H9 (cell line): Measurements from ENCODE around the gene FGFR3. TPM values are rescaled to one million over a fixed set of nuclear protein-coding genes. Genes with fewer than 3 reads are reported as not detected.

Experiments
- DNase-seq: peaks from one replicate; pipeline ENCODE4 v3.0.0-alpha.2; 2017
- H2AFZ ChIP-seq: one replicate; pipeline ENCODE4 v1.6.1; 2013; ENCODE audit warnings: mild to moderate bottlenecking, low read length, control low read depth, moderate library complexity
- H2AK5ac ChIP-seq: 2 replicates; pipeline ENCODE4 v1.6.1; 2013; ENCODE audit warnings: low read length, control low read depth, mixed read lengths; ENCODE audit not compliant: insufficient read length
- H2BK120ac ChIP-seq: one replicate; pipeline ENCODE4 v1.6.1; 2013; ENCODE audit warnings: low read depth, mild to moderate bottlenecking, low read length, control low read depth, inconsistent platforms; ENCODE audit not compliant: poor library complexity, severe bottlenecking
- H2BK12ac ChIP-seq: 2 replicates; pipeline ENCODE4 v1.6.1; 2013; ENCODE audit warnings: low read length, control low read depth, mixed read lengths, low read depth; ENCODE audit not compliant: insufficient read length
- H2BK15ac ChIP-seq: 2 replicates; pipeline ENCODE4 v1.6.1; 2013; ENCODE audit warnings: low read depth, low read length, control low read depth
- H2BK20ac ChIP-seq: one replicate; pipeline ENCODE4 v1.6.1; 2013; ENCODE audit warnings: low read depth, mild to moderate bottlenecking, low read length, control low read depth, inconsistent platforms; ENCODE audit not compliant: poor library complexity, severe bottlenecking
- H2BK5ac ChIP-seq: 2 replicates; pipeline ENCODE4 v1.6.1; 2013; ENCODE audit warnings: low read length, control low read depth, mixed read lengths; ENCODE audit not compliant: insufficient read length
- H3K14ac ChIP-seq: 2 replicates; pipeline ENCODE4 v1.6.1; 2013; ENCODE audit warnings: low read length, control low read depth; ENCODE audit not compliant: insufficient read depth
- H3K18ac ChIP-seq: 2 replicates; pipeline ENCODE4 v1.6.1; 2013; ENCODE audit warnings: low read depth, mild to moderate bottlenecking, mixed read lengths, low read length, control low read depth; ENCODE audit not compliant: insufficient read length
- H3K23ac ChIP-seq: 2 replicates; pipeline ENCODE4 v1.6.1; 2013; ENCODE audit warnings: low read length, control low read depth, mixed read lengths, low read depth; ENCODE audit not compliant: insufficient read length
- H3K23me2 ChIP-seq: 2 replicates; pipeline ENCODE4 v1.6.1; 2013; ENCODE audit warnings: low read depth, mild to moderate bottlenecking, mixed read lengths, low read length, control low read depth; ENCODE audit not compliant: insufficient read length, poor library complexity, severe bottlenecking
- H3K27ac ChIP-seq: 2 replicates; pipeline ENCODE4 v1.5.1; 2013; ENCODE audit warnings: low read length, control low read depth, mixed read lengths, low read depth; ENCODE audit not compliant: insufficient read length
- H3K27me3 ChIP-seq: 2 replicates; pipeline ENCODE4 v1.6.1; 2013; ENCODE audit warnings: low read length, control low read depth, inconsistent platforms; ENCODE audit not compliant: insufficient read depth
- H3K4ac ChIP-seq: 2 replicates; pipeline ENCODE4 v1.6.1; 2013; ENCODE audit warnings: low read depth, mild to moderate bottlenecking, control low read depth, inconsistent platforms, low read length, moderate library complexity
- H3K4me1 ChIP-seq: 2 replicates; pipeline ENCODE4 v1.6.1; 2013; ENCODE audit warnings: low read length, control low read depth, inconsistent platforms; ENCODE audit not compliant: insufficient read depth
- H3K4me2 ChIP-seq: 2 replicates; pipeline ENCODE4 v1.6.1; 2013; ENCODE audit warnings: low read length, control low read depth, mixed read lengths; ENCODE audit not compliant: insufficient read length, insufficient read depth
- H3K56ac ChIP-seq: 2 replicates; pipeline ENCODE4 v1.6.1; 2013; ENCODE audit warnings: low read depth, mild to moderate bottlenecking, mixed read lengths, low read length, control low read depth; ENCODE audit not compliant: insufficient read length
- H3K79me1 ChIP-seq: 2 replicates; pipeline ENCODE4 v1.6.1; 2013; ENCODE audit warnings: low read depth, mild to moderate bottlenecking, moderate library complexity, low read length, control low read depth, inconsistent platforms; ENCODE audit not compliant: insufficient read depth, poor library complexity, severe bottlenecking
- H3K79me2 ChIP-seq: 2 replicates; pipeline ENCODE4 v1.6.1; 2013; ENCODE audit warnings: low read length, control low read depth, inconsistent platforms; ENCODE audit not compliant: insufficient read depth
- H3K9ac ChIP-seq: 2 replicates; pipeline ENCODE4 v1.6.1; 2013; ENCODE audit warnings: low read length, control low read depth, mixed read lengths; ENCODE audit not compliant: insufficient read length; ENCODE audit errors: extremely low read depth
- H3K9me3 ChIP-seq: one replicate; pipeline ENCODE4 v1.6.1; 2013; ENCODE audit warnings: low read depth, low read length, inconsistent platforms; ENCODE audit not compliant: control insufficient read depth
- H3T11ph ChIP-seq: one replicate; pipeline ENCODE4 v1.6.1; 2013; ENCODE audit warnings: mild to moderate bottlenecking, low read length, control low read depth, inconsistent platforms
- H4K20me1 ChIP-seq: one replicate; pipeline ENCODE4 v1.6.1; 2013; ENCODE audit not compliant: control insufficient read depth, insufficient read length, insufficient read depth
- H4K5ac ChIP-seq: 2 replicates; pipeline ENCODE4 v1.6.1; 2013; ENCODE audit warnings: low read depth, mild to moderate bottlenecking, mixed read lengths, low read length, control low read depth; ENCODE audit not compliant: insufficient read length
- H4K8ac ChIP-seq: replicated peaks from 2 replicates; pipeline ENCODE4 v1.6.1; 2013; ENCODE audit warnings: low read length, control low read depth, mixed read lengths, low read depth; ENCODE audit not compliant: insufficient read length
- H4K91ac ChIP-seq: 2 replicates; pipeline ENCODE4 v1.6.1; 2013; ENCODE audit warnings: low read depth, mild to moderate bottlenecking, moderate library complexity, mixed read lengths, low read length, control low read depth; ENCODE audit not compliant: insufficient read length
- H3K27ac Mint-ChIP-seq, 3 experiments: 2 replicates in 2 of 3; 3 replicates in 1 of 3; pipeline ENCODE4 v1.8.0; 2020 to 2021; ENCODE audit warnings: mixed read lengths in 3 of 3, mild to moderate bottlenecking in 1 of 3, moderate library complexity in 1 of 3
- H3K27me3 Mint-ChIP-seq: 2 replicates; pipeline ENCODE4 v1.8.0; 2021; ENCODE audit warnings: low read depth, mild to moderate bottlenecking, moderate library complexity, mixed read lengths
- H3K36me3 Mint-ChIP-seq, 3 experiments: 2 replicates in 2 of 3; 3 replicates in 1 of 3; pipeline ENCODE4 v1.8.0; 2020 to 2021; ENCODE audit warnings: low read depth in 3 of 3, mixed read lengths in 3 of 3; ENCODE audit not compliant: insufficient read depth in 1 of 3
- H3K4me1 Mint-ChIP-seq, 2 experiments: 2 replicates each; pipeline ENCODE4 v1.8.0; 2020; ENCODE audit warnings: mixed read lengths in 2 of 2
- H3K4me3 Mint-ChIP-seq, 2 experiments: 2 replicates in 1 of 2; 3 replicates in 1 of 2; pipeline ENCODE4 v1.8.0; 2020 to 2021; ENCODE audit warnings: mild to moderate bottlenecking in 2 of 2, mixed read lengths in 2 of 2, moderate library complexity in 1 of 2
- H3K9me3 Mint-ChIP-seq, 2 experiments: 2 replicates in 1 of 2; 3 replicates in 1 of 2; pipeline ENCODE4 v1.8.0; 2020; ENCODE audit warnings: mild to moderate bottlenecking in 2 of 2, mixed read lengths in 2 of 2, moderate library complexity in 1 of 2
- CTCF ChIP-seq: fragments of 200-600 bp; sonication (generic); conservative IDR thresholded peaks from 3 replicates; pipeline ENCODE4 v1.8.0; 2021; ENCODE audit warnings: antibody characterized with exemption, mild to moderate bottlenecking
- WGBS: extraction: QIAGEN DNeasy Blood & Tissue Kit; methylation state at CpG from one replicate; pipeline ENCODE4 v1.1.7; 2013; ENCODE audit warnings: missing lambda C conversion rate, low lambda C conversion rate, mixed read lengths; ENCODE audit not compliant: insufficient read length; ENCODE audit errors: extremely low coverage; 5-methylcytosine and 5-hydroxymethylcytosine counted together
- total RNA-seq: library from RNA; stranded (reverse); gene quantifications from 2 replicates; pipeline ENCODE4 v1.2.1, GENCODE V29; 2021

Gene FGFR3
- total RNA-seq, 1 experiment from 2014 or later = 75.7 TPM

- Histone ChIP-seq H3K27me3 (no peaks in the 10 kb centered on the region), H2AFZ (no peak overlapping the region), H3K9ac (no peak overlapping the region), H3K27ac (no peak overlapping the region), H3K4me1 (no peaks in the 10 kb centered on the region), H3K56ac (no peak overlapping the region), H4K8ac (no peak overlapping the region), H3K79me1 (no peaks in the 10 kb centered on the region), H3K4me2 (no peak overlapping the region), H3K14ac (no peak overlapping the region), H3K23ac (no peak overlapping the region), H3K18ac (no peak overlapping the region), H2BK5ac (no peak overlapping the region), H3K79me2 (peaks cover 2% of the 10 kb centered on the region; the same call in 1 of the 2 replicates), H2BK120ac (no peak overlapping the region), H3K9me3 (no peaks in the 10 kb centered on the region), H2AK5ac (no peak overlapping the region), H3T11ph (no peak overlapping the region), H4K5ac (no peak overlapping the region), H4K20me1 (no peaks in the 10 kb centered on the region), H3K23me2 (no peaks in the 10 kb centered on the region), H2BK20ac (no peak overlapping the region), H3K4ac (no peak overlapping the region), H2BK15ac (no peak overlapping the region), H4K91ac (no peak overlapping the region), H2BK12ac (no peak overlapping the region)
- peaks cover 11 to 40% (median 20%) of the 10 kb centered on the region in 3 experiments; a peak in 5 of 7 replicates for H3K36me3 Mint-ChIP-seq
- no peaks in the 10 kb centered on the region for H3K9me3 Mint-ChIP-seq
- TF ChIP-seq CTCF = no peak
- no peak overlapping the region for H3K27ac Mint-ChIP-seq
- no peak overlapping the region for H3K4me3 Mint-ChIP-seq
- no peaks in the 10 kb centered on the region; the same call in 1 of the 2 replicates for H3K27me3 Mint-ChIP-seq
- no CpG with 5 or more reads among the region's 2 CpGs for WGBS
- no peak for DNase-seq
- H3K4me1 Mint-ChIP-seq = peaks cover 0 to 3% of the 10 kb centered on the region in 2 experiments; a peak in 1 of 4 replicates
These were observed 53.5 kb downstream of the FGFR3 start for GRCh38 chr4:1846580-1846979.
